Left renal pelvis (tissue), 4 donors: ENCODE results near the gene CRYZ. TPM values are rescaled to one million over a fixed set of nuclear protein-coding genes. Genes with fewer than 3 reads are reported as not detected.
"Not testable (repeated sequence)": the region's sequence is repeated elsewhere in the genome, so short reads cannot be mapped to it uniquely, and the experiment has no call there.

Experiments used
- DNase-seq, 4 donors: peaks; one replicate each; pipeline ENCODE4 v3.0.0-alpha.2; 2013; ENCODE audit warnings: low read depth in 4 of 4, low spot score in 3 of 4
- polyA plus RNA-seq, 4 donors: library from polyadenylated mRNA; unstranded; fragments of 120-200 nt; gene quantifications; one replicate each; pipeline ENCODE4 v1.2.1, GENCODE V29; 2013; ENCODE audit not compliant: insufficient read length in 4 of 4

CRYZ gene, protein sequence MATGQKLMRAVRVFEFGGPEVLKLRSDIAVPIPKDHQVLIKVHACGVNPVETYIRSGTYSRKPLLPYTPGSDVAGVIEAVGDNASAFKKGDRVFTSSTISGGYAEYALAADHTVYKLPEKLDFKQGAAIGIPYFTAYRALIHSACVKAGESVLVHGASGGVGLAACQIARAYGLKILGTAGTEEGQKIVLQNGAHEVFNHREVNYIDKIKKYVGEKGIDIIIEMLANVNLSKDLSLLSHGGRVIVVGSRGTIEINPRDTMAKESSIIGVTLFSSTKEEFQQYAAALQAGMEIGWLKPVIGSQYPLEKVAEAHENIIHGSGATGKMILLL
- 100 to 1,000 TPM in 3 of 4 donors, 10 to 100 TPM in 1; 40.2 to 200 (median 179) TPM for polyA plus RNA-seq

GRCh38 chr1:74732960-74733603, at the start of gene CRYZ, which contains the start of gene TYW3:
Gene CRYZ, minus strand, starts transcription at chr1:74733050. Its CDS starts 8,229 bp downstream, at chr1:74724821.
Gene TYW3, plus strand, starts transcription at chr1:74733152. Its CDS starts 93 bp downstream, at chr1:74733245.
- peak; percentile 88 to 92 (median 89) for DNase-seq

- no peak for DNase-seq
These were observed 47.7 kb upstream of the CRYZ start for GRCh38 chr1:74780594-74780993.

DNA sequence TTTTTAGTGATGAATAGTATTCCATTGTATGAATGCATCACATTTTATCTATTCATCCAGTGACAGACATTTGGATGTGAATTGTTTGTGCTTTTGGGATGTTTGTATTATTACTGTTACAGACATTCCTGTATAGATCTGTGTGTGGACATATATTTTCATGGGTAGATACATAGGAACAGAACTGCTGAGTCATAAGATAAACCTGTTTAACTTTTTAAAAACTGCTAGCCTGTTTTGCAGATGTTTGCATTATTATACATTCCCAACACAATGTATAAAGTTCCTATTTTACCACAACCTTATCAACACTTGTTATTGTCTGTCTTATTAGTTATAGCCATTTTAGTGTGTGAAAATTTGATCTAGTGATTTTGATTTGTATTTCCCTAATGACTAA, 46.9 kb upstream of the CRYZ start:
- DNase-seq = no peak

GRCh38 chr1:74777525-74777924, 44.7 kb upstream of the CRYZ start:
- DNase-seq = no peak

DNA sequence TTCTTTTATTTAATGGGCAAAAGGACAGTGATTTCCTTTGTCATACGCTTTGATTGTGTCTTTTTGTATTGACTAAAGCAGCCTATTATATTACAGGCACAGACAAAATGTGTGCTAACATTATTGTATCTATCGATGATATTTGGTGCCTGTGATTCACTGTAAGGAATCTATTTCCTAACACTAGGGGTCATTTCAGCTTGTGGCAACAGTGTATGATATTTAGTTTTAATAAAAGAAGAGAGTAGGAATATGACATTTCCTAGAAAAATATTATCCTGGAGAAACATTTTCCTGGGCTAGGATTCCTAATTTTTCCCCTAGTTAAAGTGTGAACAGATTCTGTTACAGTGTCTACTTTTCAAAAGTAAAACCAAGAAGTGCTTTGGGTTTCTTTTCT, 42.9 kb upstream of the CRYZ start:
- DNase-seq = no peak

DNA sequence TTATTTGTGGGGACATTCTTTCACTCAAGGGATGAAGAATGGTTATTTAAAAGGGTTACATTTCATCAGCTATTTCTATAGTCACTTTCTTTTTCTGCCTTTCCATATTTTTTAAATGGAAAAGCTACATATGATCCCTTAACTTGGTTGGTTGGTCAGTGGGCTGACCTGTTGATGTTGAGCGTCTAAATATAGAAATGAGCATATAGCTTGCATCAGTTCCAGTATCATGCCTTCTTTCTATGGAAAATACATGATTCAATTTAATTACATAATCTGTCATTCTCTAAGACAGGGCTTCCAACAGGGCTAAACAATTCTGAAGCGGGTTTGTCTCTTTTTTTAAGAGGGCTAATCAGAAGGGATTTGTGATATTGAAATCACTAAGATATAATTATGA, 40.7 kb upstream of the CRYZ start:
- no peak for DNase-seq

DNA sequence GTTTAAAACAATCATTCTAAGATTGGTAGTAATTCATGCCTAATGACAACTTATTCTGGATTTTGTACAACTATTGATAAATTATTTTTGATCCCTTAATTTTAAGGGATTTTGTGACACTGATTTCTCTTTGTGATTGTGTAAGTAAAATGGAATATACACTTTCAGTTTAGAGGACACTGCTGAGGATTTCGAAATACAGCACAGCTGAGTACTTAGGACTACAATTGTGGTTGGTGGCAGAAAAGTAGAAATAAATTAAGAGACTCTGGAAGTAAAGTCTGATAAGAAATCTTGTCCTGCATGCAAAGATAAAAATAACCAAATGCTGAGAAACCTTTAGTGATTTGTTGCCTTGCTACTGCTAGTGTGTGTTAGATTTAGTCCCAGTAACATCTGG, 40.1 kb upstream of the CRYZ start:
- no peak for DNase-seq

GRCh38 chr1:74771913-74772515, 39.2 kb upstream of the CRYZ start:
- DNase-seq = peak; percentile 5 to 33 (median 22)

GRCh38 chr1:74767490-74767889, 34.6 kb upstream of the CRYZ start:
- DNase-seq = no peak

- no peak for DNase-seq
These were observed 33.7 kb upstream of the CRYZ start for GRCh38 chr1:74766579-74766978.

GRCh38 chr1:74763807-74764206, 31.0 kb upstream of the CRYZ start:
- DNase-seq = no peak

- DNase-seq = not testable (repeated sequence)
These were observed 23.8 kb upstream of the CRYZ start for GRCh38 chr1:74756650-74757049.

DNA sequence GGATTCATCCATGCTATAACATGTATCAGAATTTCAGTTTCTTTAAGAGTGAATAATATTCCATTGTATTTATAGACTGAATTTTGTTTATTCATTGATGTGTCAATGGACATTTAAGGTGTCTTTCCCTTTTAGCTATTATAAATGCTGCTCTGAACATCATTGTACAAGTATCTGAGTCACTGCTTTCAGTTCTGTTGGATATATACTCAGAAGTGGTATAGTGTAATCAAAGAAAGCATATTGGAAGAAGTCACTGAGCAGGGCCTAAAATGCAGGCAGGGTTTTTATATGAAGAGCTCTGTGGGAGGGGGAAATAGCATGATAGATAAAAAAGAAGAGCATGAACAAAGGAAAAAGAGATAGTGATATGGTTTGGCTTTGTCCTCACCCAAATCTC, 22.6 kb upstream of the CRYZ start:
- no peak for DNase-seq

GRCh38 chr1:74753104-74753503, 20.3 kb upstream of the CRYZ start:
- no peak for DNase-seq

DNA sequence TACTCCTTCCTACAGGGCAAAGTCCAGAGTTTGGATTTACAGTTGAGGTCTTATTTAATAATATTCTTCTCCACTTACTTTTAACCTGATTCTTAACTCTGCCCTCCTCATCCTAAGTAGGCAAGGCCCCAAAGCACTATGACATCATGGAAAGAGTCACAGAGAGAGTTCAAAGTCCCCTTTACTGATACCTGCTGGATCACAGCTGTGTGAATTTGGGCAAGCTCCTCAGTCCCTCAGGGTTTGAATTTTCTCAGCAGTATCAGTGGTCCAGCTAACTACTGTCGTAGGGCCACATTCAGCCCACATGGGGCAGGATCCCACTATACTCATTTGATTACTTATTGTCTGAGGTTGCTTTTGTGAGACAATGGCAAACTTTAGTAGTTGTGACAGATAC, 16.1 kb upstream of the CRYZ start:
- no peak for DNase-seq

GRCh38 chr1:74745247-74745646, 12.4 kb upstream of the CRYZ start:
- not testable (repeated sequence) for DNase-seq

GRCh38 chr1:74740307-74740980, 7.6 kb upstream of the CRYZ start:
- not testable (repeated sequence) for DNase-seq

- DNase-seq = no peak
These were observed 4.5 kb upstream of the CRYZ start for GRCh38 chr1:74737333-74737732.

GRCh38 chr1:74733604-74734484, 994 bp upstream of the CRYZ start:
- DNase-seq = peak; percentile 47 to 65 (median 61)
